HUDEP-2 (cell line): ENCODE results near the gene CIAO3.
"Not testable (repeated sequence)": the region's sequence is repeated elsewhere in the genome, so short reads cannot be mapped to it uniquely, and the experiment has no call there.

ENCODE experiments used
- DNase-seq, 76 experiments: peaks; one replicate each; lab custom pipeline; 2025; ENCODE audit not compliant: unreplicated experiment in 76 of 76; lab: John Stamatoyannopoulos, UW

Gene CIAO3

GRCh38 chr16:776824-777223 is 36.0 kb upstream of the CIAO3 start:
- no peak for DNase-seq

- DNase-seq: not testable (repeated sequence)
Observed at GRCh38 chr16:776298-776697, 35.5 kb upstream of the CIAO3 start.

GRCh38 chr16:775236-775796 is 34.5 kb upstream of the CIAO3 start:
- DNase-seq: no peak

GRCh38 chr16:774086-775001 is 33.5 kb upstream of the CIAO3 start:
- DNase-seq: no peak

- no peak for DNase-seq
Observed at GRCh38 chr16:772959-773358, 32.2 kb upstream of the CIAO3 start.

GRCh38 chr16:770411-770810 is 29.6 kb upstream of the CIAO3 start:
- DNase-seq: no peak

- no peak for DNase-seq
Observed at GRCh38 chr16:769934-770333, 29.1 kb upstream of the CIAO3 start.

GRCh38 chr16:769184-769784 is 28.5 kb upstream of the CIAO3 start:
- no peak for DNase-seq

GRCh38 chr16:768428-768827 is 27.6 kb upstream of the CIAO3 start:
- no peak for DNase-seq

- no peak for DNase-seq
Observed at GRCh38 chr16:767743-768235, 27.0 kb upstream of the CIAO3 start.

- no peak for DNase-seq
Observed at GRCh38 chr16:766820-767640, 26.2 kb upstream of the CIAO3 start.

GRCh38 chr16:766008-766819 is 25.4 kb upstream of the CIAO3 start:
- no peak for DNase-seq

- DNase-seq: no peak
Observed at GRCh38 chr16:765488-765865, 24.7 kb upstream of the CIAO3 start.

- DNase-seq: no peak
Observed at GRCh38 chr16:764848-765487, 24.2 kb upstream of the CIAO3 start.

GRCh38 chr16:764184-764750 is 23.5 kb upstream of the CIAO3 start:
- no peak for DNase-seq

GRCh38 chr16:763369-764183 is 22.8 kb upstream of the CIAO3 start:
- no peak for DNase-seq

GRCh38 chr16:762595-763268 is 21.9 kb upstream of the CIAO3 start:
- DNase-seq: no peak
